ENCODE data around the gene ONECUT3. TPM values are rescaled to one million over a fixed set of nuclear protein-coding genes. Genes with fewer than 3 reads are reported as not detected.

The ONECUT3 gene
- polyA plus RNA-seq, 1 donor, result 0.04 TPM

DNA sequence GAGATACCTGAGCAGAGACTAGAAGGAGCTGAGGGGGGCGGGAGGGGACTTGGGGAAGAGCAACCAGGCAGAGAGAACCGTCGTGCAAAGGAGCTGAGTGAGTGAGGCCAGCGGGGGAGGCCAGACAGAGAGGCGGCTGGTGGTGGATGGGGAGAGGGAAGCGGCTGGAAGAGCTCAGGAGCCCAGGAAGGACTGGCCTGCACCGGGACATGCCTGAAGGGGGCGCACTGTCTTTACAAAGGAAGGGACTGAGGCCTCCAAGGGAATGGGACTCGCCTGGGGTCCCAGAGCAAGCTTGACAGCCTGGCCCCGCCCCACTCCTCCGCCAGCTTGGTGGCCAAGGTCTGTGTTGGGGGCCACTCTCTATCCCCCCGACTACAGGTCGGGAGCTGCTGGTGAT lies 14.9 kb downstream of the ONECUT3 start:
- DNase-seq (ENCODE audit: low read depth), result no peak

- DNase-seq (ENCODE audit: low read depth), result no peak
These were observed 15.8 kb downstream of the ONECUT3 start for GRCh38 chr19:1768918-1769644.

GRCh38 chr19:1769645-1769985 lies 16.3 kb downstream of the ONECUT3 start:
- DNase-seq (ENCODE audit: low read depth), result no peak

GRCh38 chr19:1770866-1771576 lies 17.7 kb downstream of the ONECUT3 start:
- no peak for DNase-seq (ENCODE audit: low read depth)

DNA sequence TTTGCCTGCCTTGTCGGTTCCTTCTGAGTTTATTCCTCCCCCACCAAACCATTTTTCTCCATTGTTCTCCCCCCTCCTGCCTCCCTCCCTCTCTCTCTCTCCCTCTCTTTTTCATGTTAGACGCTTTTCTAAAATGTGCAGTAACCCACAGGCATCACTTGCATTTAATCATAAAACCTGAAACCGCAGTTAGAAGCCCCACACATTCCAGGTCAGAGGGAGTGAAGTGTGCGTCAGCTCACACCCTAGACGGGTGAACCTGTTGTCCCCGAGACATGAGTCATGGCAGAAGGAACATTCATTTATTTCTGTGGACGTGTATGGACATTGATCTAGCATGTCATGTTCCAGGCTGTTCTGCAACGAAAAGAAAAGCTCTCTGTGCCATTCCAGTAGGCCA lies 19.9 kb downstream of the ONECUT3 start:
- DNase-seq (ENCODE audit: low read depth), result no peak

DNA sequence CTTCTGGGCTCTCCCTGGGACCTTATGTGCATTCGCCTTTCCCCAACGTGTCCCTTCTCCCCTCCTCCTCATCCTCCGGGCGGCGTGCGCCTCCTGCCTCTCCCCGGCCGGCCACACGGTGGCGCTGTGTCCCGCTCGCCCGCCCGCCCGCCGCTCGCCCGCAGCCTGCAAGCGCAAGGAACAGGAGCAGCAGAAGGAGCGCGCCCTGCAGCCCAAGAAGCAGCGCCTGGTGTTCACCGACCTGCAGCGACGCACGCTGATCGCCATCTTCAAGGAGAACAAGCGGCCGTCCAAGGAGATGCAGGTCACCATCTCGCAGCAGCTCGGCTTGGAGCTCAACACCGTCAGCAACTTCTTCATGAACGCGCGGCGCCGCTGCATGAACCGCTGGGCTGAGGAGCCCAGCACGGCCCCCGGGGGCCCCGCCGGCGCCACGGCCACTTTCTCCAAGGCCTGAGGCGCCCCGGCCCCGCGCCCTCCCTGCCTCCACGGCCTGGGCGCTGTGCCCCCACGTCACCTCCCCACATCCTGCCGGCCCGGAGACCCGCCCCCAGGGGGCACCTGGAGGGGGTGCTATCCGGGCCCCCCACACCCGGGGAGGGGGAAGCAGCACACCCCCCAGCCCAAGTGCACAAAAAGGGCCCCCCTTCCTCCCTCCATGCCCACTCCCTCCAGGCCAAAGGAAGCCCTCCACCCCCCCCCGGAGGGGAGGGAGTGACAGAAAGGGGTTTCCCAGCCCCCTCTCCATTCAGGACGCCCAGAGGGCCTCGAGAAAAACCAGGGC lies 21.9 kb downstream of the ONECUT3 start:
- no peak for DNase-seq (ENCODE audit: low read depth)

- no peak for DNase-seq (ENCODE audit: low read depth)
These were observed 22.8 kb downstream of the ONECUT3 start for GRCh38 chr19:1775951-1776605.

DNA sequence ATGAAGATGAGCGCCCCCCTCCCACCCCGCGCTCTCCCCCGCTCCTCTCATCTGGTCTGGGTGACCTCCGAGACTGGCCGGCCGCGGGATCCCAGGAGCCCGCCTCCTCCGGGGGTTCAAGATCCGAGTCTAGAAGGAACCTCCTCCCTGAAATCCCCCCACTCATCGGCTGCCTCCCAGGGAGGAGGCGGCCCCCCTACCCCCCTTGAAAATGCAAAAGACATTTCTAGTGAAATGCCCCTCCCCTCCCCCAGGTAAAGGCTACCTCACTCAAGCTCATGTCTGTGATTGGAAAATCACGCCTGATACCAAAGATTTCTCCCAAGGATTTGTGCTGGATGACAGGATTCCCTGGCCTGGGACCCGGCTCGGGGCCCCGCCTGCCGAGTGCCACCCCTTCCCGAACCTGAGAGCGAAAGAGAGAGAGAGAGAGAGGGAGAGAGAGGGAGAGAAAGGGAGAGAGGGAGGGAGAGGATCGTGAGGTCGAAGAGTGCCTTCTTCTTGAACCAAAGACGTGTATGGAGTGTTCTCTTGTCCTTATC lies 23.4 kb downstream of the ONECUT3 start:
- no peak for DNase-seq (ENCODE audit: low read depth)

DNA sequence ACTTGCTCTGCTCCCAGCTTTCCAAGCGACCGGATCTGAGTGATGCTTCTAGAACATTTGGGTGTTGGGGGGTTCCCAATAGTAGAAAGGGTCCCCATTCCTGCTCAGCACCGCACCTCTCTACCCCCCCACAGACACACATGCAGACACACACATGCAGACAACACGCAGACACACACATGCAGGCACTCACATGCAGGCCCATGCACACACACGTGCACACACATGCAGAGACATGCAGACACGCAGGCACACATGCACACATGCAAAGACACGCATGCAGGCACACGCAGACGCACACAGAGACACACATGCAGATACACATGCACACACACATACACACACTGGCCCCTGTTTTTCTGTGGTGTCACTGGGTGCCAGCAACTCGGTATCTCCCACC lies 23.8 kb downstream of the ONECUT3 start:
- DNase-seq (ENCODE audit: low read depth), result no peak

GRCh38 chr19:1779574-1779973 lies 26.3 kb downstream of the ONECUT3 start:
- DNase-seq (ENCODE audit: low read depth), result no peak

- DNase-seq (ENCODE audit: low read depth), result no peak
These were observed 27.1 kb downstream of the ONECUT3 start for GRCh38 chr19:1780272-1780958.

DNA sequence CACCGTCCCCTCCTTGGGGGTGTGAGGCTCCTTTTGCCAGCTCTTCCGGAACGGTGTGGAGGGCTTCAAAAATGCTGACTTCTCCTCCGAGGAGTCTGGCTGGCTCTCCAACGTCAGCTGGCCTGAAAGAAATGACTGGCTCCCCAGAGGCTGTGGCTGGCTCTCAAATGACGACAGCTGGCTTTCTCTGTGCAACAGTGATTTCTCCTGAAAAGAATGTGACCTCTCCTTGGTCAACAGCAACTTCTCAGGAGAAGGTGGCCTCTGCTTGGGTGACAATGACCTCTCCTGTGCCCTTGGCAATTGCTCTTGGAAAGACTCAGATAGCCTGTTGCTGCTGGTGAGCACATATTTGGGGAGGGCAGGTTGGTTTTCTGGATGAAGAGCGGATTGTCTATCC lies 29.2 kb downstream of the ONECUT3 start:
- no peak for DNase-seq (ENCODE audit: low read depth)

DNA sequence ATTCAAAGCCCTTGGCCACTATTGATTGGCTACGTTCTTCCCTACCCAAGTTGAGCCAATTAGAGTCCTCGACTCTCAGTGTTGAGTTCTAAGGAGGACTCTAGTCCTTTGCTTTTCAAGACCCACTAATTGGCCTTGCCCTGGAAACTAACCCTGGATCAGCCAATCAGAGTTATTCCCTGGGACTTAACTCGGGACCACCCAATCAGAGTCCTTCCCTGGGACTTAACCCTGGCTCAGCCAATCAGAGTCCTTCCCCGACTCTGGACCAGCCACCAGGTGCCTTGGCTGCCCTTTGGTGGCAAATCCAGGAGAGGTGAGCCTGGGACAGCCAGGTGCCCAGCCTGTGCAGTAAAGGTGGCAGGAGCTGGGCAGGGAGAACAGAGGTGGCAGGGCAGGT lies 30.0 kb downstream of the ONECUT3 start:
- no peak for DNase-seq (ENCODE audit: low read depth)

DNA sequence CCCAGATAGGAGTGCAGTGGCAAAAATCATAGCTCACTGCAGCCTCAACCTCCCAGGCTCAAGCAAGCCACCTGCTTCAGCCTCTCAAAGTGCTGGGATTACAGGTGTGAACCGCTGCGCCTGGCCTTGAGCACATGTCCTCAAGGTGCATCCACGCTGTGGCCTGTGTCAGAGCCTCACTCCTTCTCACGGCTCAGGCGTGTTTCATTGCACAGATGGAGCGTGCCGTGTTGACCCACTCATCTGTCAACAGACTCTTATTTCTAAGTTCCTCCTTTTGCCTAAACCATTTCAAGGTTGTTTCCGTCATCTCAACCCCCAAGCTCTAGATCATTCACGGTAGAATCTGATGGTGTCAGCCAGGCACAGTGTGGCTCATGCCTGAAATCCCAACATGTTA lies 30.6 kb downstream of the ONECUT3 start:
- no peak for DNase-seq (ENCODE audit: low read depth)

DNA sequence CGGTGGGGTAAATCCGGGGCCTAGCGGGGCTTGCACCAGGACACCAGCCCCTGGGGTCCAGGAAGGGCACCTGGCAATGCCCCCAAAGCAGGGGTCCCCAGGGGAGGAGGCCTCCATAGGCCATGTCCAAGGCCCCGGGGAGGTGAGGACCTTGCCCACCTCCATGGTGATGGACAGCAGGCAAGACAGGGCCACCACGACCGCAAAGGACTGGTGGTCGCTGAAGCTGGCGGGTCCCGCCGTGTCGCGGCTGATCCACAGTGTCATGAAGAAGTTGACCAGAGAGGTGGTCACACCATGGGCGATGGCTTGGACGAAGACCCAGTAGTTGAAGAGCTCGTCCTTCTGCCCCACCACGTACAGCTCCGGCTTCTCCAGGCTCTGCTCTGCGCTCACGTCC lies 32.0 kb downstream of the ONECUT3 start:
- no peak for DNase-seq (ENCODE audit: low read depth)

DNA sequence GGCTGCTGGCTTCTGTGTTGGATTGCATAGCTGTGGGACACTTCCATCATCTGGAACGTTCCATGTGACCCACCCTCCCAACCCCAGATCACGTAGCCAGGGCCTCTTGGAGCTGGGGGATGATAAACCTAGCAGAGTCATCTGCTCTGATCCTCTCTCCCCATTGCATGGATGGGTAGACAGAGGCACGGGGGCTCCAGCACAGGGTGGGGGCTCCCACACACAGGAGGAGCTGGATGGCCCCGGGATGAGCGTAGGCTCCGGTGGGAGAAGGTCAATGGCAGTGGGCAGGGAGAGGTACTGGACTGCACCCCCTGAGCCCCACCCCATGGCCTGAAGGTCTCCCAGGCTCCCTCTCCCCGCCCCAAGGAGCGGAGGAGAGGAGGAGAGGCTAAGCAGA lies 33.4 kb downstream of the ONECUT3 start:
- no peak for DNase-seq (ENCODE audit: low read depth)

- DNase-seq (ENCODE audit: low read depth), result no peak
These were observed 33.8 kb downstream of the ONECUT3 start for GRCh38 chr19:1787116-1787515.

DNA sequence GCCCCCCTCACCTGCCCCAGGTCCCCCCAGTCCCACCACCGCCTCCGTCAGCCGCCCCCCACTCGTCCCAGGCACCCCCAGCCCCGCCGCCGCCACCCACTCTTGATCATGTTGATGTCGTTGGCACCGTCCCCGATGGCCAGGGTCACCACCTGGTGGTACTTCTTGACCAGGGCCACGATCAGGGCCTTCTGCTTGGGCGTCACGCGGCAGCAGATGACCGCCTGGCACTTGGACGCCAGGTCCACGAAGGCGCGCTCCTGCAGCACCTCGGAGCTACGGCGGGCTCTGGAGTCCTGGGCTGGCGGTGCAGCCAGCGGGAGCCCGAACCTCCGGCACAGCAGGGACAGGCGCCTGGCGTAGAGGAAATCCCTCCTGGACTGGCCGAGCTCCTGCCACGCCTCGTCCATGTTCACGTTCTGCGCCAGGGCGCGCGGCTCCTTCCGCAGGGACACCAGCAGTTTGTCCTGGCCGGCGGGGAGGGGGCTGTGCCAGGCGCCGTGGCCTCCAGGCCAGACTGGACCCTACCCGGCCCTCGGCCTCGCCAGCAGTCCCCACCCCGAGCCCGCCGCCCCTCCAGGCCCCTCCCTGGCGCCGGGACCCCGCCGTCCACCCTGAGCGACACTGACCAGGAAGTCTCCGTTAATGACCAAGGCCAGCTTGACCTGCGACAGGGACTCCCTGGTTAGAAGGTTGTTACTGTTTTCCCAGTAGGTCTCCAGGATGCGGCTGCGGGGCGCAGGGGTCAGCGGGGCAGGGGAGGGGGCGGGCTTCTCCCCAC lies 36.1 kb downstream of the ONECUT3 start:
- no peak for DNase-seq (ENCODE audit: low read depth)

GRCh38 chr19:1790054-1790792 lies 36.9 kb downstream of the ONECUT3 start:
- DNase-seq (ENCODE audit: low read depth), result no peak

DNA sequence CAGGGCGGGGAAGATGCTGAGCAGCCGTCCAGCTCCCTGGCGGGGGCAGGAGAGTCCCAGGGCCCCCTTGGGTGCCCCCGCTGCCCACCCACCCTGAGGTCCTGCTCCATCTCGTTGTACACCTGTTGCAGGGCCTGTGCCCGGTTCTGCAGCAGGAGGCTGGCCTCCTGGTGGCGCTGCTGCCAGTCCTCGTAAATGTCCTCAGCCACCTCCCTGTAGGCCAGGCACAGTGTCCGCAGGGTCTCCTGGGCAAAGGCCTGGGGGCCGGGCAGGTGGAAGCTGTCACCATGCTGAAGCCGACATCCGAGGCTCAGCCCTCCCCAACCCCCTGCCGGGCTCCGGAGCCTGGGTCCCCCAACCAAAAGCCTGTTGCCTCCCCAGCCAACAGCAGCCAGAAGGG lies 38.6 kb downstream of the ONECUT3 start:
- DNase-seq (ENCODE audit: low read depth), result no peak
